Measurements from ENCODE around the gene IL31RA. TPM values are rescaled to one million over a fixed set of nuclear protein-coding genes. Genes with fewer than 3 reads are reported as not detected.

The IL31RA gene
- total and polyA plus RNA-seq, 2 of the 13 experiments (the other 11 are each of a cell fraction or from before 2014, with no cell fraction given): not detected

DNA sequence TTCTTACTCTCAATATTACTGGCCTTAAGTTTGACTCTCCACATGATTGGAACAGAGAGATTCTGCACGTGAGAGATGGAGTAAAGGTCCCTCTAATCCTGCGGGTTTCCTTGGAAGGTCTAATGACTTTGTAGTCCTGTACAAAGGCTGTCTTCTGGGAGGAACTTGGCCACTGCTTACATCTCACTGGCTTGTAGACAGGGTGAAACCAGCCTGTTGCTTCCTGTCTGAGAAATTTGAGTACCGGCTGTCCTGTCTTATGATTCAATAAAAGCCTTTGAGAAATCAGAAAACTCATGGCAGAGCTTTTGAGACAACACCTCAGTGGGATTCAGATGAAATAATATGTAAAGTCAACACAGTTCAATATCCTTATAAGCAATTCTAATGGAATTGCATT, 43.0 kb downstream of the IL31RA start:
- BruUV-seq (replicated peaks): no TSS peak
- no peak for ATAC-seq

More for the DNA sequence above, 43.0 kb downstream of the IL31RA start:
- Histone ChIP-seq H3K4me2 (ENCODE audit: low read depth, low read length) (no peak overlapping the region), H3K4me1 (ENCODE audit: insufficient read depth, low read length) (peaks cover 12% of the 10 kb centered on the region), H2AFZ (ENCODE audit: low read length) (no peak overlapping the region), H4K20me1 (ENCODE audit: insufficient read depth, low read length) (no peaks in the 10 kb centered on the region), H3K27ac (ENCODE audit: extremely low read length, insufficient read depth, low read length) (no peak overlapping the region), H3K4me3 (replicated peaks in 1 of 3; ENCODE audit: insufficient read depth in 1 of 3, low read depth in 2 of 3, low read length in 3 of 3) (no peak overlapping the region), H3K27me3 (ENCODE audit: control insufficient read depth in 1 of 2, insufficient read depth in 2 of 2, low read length in 2 of 2) (no peaks in the 10 kb centered on the region; a peak in 1 of 5 replicates), H3K9me3 (ENCODE audit: low read length) (no peaks in the 10 kb centered on the region), H3K36me3 (replicated peaks in 1 of 2; ENCODE audit: control insufficient read depth in 1 of 2, insufficient read depth in 2 of 2, low read length in 2 of 2) (no peaks in the 10 kb centered on the region), H3K9ac (ENCODE audit: insufficient read depth, low read depth, low read length) (no peak overlapping the region), H3K79me2 (ENCODE audit: insufficient read depth, low read length) (no peaks in the 10 kb centered on the region)
- in situ Hi-C loops (cut with HindIII; ENCODE audit: extremely low pct_ligation_motif_present, low pct_unique_long_range_greater_than_20kb) (no loop called here), intact Hi-C loops (cut with micrococcal nuclease; ENCODE audit: unreplicated experiment) (no loop called here)
- CTCF ChIA-PET (ENCODE audit: low intra/inter-chr PET ratio, low total read pairs): no interaction called here
- FAIRE-seq (no peak), DNase-seq (ENCODE audit: low spot score) (no peak)
- POLR2A ChIA-PET: no interaction called here
- WGBS (ENCODE audit: low lambda C conversion rate): 59% methylated on average over 3 of the region's 3 CpGs
- TF ChIP-seq, protein P1, sequence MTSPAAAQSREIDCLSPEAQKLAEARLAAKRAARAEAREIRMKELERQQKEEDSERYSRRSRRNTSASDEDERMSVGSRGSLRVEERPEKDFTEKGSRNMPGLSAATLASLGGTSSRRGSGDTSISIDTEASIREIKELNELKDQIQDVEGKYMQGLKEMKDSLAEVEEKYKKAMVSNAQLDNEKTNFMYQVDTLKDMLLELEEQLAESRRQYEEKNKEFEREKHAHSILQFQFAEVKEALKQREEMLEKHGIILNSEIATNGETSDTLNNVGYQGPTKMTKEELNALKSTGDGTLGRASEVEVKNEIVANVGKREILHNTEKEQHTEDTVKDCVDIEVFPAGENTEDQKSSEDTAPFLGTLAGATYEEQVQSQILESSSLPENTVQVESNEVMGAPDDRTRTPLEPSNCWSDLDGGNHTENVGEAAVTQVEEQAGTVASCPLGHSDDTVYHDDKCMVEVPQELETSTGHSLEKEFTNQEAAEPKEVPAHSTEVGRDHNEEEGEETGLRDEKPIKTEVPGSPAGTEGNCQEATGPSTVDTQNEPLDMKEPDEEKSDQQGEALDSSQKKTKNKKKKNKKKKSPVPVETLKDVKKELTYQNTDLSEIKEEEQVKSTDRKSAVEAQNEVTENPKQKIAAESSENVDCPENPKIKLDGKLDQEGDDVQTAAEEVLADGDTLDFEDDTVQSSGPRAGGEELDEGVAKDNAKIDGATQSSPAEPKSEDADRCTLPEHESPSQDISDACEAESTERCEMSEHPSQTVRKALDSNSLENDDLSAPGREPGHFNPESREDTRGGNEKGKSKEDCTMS (CRISPR knock-in tag; conservative IDR thresholded peaks at IDR 0.05): no peak
- no peak for TF ChIP-seq ZNF280D (CRISPR knock-in tag; IDR thresholded peaks at IDR 0.05)
- TF ChIP-seq ZNF496 (CRISPR knock-in tag; IDR thresholded peaks at IDR 0.05; ENCODE audit: insufficient replicate concordance): no peak
- TF ChIP-seq KDM4B (CRISPR knock-in tag; IDR thresholded peaks at IDR 0.05): no peak
- TF ChIP-seq MIER3 (CRISPR knock-in tag; IDR thresholded peaks at IDR 0.05; ENCODE audit: borderline replicate concordance): no peak
- TF ChIP-seq ZNF841 (CRISPR knock-in tag; IDR thresholded peaks at IDR 0.05; ENCODE audit: borderline replicate concordance): no peak
- TF ChIP-seq ZNF253 (CRISPR knock-in tag; IDR thresholded peaks at IDR 0.05; ENCODE audit: borderline replicate concordance): no peak
- TF ChIP-seq, protein P2, sequence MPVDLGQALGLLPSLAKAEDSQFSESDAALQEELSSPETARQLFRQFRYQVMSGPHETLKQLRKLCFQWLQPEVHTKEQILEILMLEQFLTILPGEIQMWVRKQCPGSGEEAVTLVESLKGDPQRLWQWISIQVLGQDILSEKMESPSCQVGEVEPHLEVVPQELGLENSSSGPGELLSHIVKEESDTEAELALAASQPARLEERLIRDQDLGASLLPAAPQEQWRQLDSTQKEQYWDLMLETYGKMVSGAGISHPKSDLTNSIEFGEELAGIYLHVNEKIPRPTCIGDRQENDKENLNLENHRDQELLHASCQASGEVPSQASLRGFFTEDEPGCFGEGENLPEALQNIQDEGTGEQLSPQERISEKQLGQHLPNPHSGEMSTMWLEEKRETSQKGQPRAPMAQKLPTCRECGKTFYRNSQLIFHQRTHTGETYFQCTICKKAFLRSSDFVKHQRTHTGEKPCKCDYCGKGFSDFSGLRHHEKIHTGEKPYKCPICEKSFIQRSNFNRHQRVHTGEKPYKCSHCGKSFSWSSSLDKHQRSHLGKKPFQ (CRISPR knock-in tag; IDR thresholded peaks at IDR 0.05; ENCODE audit: insufficient replicate concordance): no peak
- no peak for TF ChIP-seq ZNF749 (CRISPR knock-in tag; IDR thresholded peaks at IDR 0.05; ENCODE audit: borderline replicate concordance)
- TF ChIP-seq ZNF569 (CRISPR knock-in tag; IDR thresholded peaks at IDR 0.05; ENCODE audit: borderline replicate concordance): no peak
- TF ChIP-seq SOX5 (CRISPR knock-in tag; IDR thresholded peaks at IDR 0.05; ENCODE audit: borderline replicate concordance): no peak
- TF ChIP-seq BHLHE40 (IDR thresholded peaks at IDR 0.05; ENCODE audit: low read length): no peak
- no peak for TF ChIP-seq ZNF598 (CRISPR knock-in tag; IDR thresholded peaks at IDR 0.05; ENCODE audit: borderline replicate concordance)
- TF ChIP-seq HIVEP1 (CRISPR knock-in tag; IDR thresholded peaks at IDR 0.05): no peak
- no peak for TF ChIP-seq ZFP41 (CRISPR knock-in tag; IDR thresholded peaks at IDR 0.05; ENCODE audit: borderline replicate concordance)

Data from HepG2 (cell line).